SK-N-DZ (cell line): ENCODE measurements around the gene TBC1D19.

Experiments used
- DNase-seq: peaks from one replicate; pipeline ENCODE4 v3.0.0-alpha.2; 2015; ENCODE audit warnings: low spot score

Gene TBC1D19

GRCh38 chr4:26731351-26732035, 147.6 kb downstream of the TBC1D19 start:
- no peak for DNase-seq

- DNase-seq: no peak
These were observed 148.5 kb downstream of the TBC1D19 start for GRCh38 chr4:26732356-26732755.

- DNase-seq: no peak
These were observed 152.7 kb downstream of the TBC1D19 start for GRCh38 chr4:26736621-26737020.

GRCh38 chr4:26737385-26737784, 153.5 kb downstream of the TBC1D19 start:
- DNase-seq: no peak

DNA sequence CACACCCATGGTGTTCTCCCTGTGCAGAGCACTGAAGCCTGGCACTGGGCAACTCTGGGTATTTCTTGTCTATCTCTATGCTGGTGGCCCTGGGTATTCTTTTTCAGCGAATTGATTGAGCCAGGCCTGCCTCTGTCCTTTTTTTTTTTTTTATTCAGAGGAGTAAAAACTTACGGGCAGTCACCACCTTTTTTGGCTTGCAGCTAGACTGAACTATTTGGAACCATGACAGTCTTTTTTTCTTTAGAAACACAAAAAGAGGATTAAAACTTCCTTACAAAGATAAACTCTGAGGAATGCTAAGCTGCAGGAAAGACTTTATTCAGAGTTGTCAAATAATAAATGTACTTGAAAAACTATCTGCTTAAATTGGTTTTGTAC, 157.6 kb downstream of the TBC1D19 start:
- DNase-seq: no peak

GRCh38 chr4:26746802-26747213, 162.9 kb downstream of the TBC1D19 start:
- no peak for DNase-seq

- DNase-seq: no peak
These were observed 164.9 kb downstream of the TBC1D19 start for GRCh38 chr4:26748811-26749210.

DNA sequence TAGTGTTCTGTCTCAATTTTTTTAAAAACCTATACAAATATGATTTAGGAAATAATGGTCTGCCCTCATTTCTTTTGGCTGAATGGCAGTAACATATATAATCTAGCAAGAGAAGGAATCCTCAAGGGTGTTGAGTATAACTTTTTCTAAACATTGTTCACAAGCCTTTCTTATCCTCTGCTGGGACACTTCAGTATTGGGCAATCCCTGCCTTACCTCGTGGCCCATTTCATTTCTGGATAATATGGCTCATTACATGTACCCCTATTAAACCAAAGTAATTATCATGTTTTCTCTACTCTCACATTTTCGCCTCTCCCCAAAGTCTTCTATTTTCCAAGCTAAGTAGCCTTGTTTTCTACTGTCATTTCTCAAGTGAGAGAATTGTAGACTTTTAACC, 166.0 kb downstream of the TBC1D19 start:
- DNase-seq: no peak

GRCh38 chr4:26751004-26751403, 167.1 kb downstream of the TBC1D19 start:
- no peak for DNase-seq

GRCh38 chr4:26751838-26752237, 168.0 kb downstream of the TBC1D19 start:
- no peak for DNase-seq

- no peak for DNase-seq
These were observed 169.3 kb downstream of the TBC1D19 start for GRCh38 chr4:26753187-26753586.

DNA sequence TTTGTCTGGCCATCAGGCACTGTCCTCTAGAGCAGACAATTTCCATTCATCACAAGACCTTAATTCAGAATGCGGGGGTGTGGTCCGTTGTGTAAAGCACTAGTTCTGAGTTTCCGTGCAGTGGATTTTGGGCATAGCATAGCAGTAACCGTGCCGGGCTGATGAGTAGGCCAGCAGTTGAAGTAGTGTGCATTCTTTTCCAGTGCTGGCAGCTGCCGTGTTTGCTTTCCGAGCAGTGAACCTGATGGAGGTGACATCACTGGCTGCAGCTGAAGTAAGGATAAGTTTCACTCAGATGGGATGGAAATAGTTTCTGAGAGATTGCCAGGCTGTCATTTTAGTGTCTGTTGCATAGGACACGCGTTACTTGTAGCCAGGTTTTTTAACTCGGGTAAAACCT, 169.7 kb downstream of the TBC1D19 start:
- DNase-seq: no peak

DNA sequence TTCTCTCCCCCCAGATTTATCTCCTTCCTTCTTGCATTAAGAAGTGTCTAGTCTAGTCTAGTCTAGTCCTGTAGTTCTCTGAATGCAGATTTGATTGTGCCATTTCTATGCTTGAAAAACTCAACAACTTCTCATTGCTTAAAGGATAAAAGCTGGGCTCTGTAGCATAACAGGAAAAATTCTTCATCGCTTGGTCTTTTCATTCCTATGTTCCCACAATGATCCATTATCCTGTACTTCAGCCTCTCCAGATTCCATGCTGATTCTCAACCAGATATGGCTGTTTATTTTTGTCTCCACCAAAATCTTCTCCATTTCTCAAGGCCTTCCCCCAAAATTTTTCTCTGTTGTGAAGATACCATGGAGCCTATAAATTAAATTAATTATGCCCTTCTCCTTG, 173.9 kb downstream of the TBC1D19 start:
- DNase-seq: no peak

GRCh38 chr4:26758899-26759298, 175.0 kb downstream of the TBC1D19 start:
- DNase-seq: no peak

GRCh38 chr4:26762650-26763049, 178.8 kb downstream of the TBC1D19 start:
- no peak for DNase-seq

- no peak for DNase-seq
These were observed 179.2 kb downstream of the TBC1D19 start for GRCh38 chr4:26763063-26763462.

DNA sequence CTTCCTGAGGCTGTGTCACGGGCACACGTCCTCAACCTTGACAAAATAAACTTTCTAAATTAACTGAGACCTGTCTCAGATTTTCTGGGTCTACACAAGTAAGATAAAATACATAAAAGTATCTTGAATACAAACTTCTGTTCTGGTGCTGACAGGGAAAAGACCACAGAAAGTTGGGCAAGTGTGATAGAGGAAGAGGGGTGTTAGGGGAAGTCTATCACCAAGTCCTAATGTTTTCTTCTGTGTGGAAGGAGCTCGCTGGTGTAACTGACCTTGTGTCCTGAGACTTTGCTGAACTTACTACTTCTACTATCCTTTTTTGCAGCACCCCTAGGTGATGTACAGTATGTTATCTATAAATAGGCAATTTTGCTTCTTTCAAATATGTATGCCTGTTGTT, 179.8 kb downstream of the TBC1D19 start:
- no peak for DNase-seq

DNA sequence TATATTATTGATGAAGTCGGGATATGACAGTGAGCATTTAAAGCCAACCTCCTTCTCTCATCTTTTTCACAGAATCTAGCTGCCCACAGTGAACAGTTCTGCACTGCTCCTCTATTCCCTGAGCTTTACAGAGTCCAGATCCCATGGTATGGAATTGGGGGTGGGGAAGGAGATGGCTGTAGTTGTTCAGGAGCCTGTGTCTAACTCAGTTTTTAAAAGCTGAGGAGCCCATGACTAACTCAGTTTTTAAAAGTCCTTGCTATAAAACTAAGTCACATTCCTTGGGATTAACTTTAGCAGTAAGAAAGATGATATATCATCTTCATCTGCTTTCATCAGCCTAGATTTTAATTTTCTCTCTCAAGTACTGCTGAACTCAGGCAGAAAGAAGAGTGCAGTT, 180.3 kb downstream of the TBC1D19 start:
- DNase-seq: no peak

- no peak for DNase-seq
These were observed 181.6 kb downstream of the TBC1D19 start for GRCh38 chr4:26765515-26765914.

GRCh38 chr4:26766141-26766540, 182.3 kb downstream of the TBC1D19 start:
- DNase-seq: no peak

GRCh38 chr4:26772096-26772873, 188.4 kb downstream of the TBC1D19 start:
- DNase-seq: no peak

DNA sequence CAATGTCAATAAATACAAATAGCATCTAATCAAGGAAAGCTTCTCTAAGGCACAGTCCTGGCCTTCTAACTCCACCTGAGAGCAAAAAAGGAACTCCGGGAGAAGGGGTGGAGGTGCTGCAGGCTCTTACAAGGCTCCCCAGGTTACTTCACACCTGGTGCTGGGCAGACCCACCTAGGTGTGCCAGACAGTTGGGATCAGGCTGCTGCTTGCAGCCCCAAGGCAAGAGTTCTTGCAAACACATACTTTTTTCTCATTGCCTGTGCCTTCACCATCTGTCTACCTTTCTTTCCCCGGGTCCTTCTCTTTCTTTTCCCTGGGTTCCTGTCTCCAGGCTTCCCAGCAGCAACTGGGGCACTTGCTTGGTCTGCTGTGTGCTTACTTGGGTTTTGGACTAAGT, 195.3 kb downstream of the TBC1D19 start:
- no peak for DNase-seq

DNA sequence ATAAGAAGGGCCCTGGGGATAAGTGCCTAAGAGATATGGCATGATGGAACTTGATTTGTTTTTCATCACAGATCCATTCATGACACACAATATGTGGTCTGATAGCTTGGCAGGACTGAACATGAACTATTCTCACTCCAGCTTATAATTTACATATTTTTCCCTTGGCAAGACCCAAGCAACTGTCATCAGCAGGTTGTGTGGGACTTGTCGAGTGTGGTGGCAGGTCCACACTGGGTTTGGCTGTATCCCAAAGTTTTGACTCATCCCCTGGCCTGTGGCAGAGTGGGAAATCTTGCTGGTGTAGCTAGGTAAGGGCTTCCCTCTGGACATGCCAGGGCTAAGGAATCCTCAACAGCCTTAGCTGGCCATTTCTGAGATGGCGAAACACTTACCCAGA, 195.8 kb downstream of the TBC1D19 start:
- no peak for DNase-seq
